ENCODE data around the gene NFYA.
A peak's percentile ranks its signal among the peaks of the same experiment; 100 is the strongest.

The NFYA gene

DNA sequence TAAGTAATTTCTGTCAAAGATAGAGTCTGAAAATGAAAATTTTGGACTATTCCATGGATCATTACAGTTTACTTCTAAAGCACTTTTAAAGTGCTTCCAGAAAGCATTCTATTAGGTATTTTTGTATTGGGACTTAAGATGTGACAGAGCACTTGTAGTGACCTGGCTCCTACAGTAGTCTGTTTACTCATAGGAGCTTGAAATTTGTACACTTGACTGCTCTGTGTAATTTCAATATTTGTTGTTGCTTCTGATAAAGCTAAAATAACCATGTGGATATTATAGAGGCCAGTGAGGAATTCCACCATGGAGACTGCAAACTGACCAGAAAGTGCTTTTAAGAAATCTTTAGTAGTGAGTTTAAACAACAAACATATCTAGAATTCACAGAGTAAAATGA, 10.3 kb downstream of the NFYA start:
- no peak for DNase-seq (ENCODE audit: low read depth)
- H3K4me3 ChIP-seq (ENCODE audit: control insufficient read depth, low read depth, low read length), result no peak overlapping the region
- TF ChIP-seq, protein P1, sequence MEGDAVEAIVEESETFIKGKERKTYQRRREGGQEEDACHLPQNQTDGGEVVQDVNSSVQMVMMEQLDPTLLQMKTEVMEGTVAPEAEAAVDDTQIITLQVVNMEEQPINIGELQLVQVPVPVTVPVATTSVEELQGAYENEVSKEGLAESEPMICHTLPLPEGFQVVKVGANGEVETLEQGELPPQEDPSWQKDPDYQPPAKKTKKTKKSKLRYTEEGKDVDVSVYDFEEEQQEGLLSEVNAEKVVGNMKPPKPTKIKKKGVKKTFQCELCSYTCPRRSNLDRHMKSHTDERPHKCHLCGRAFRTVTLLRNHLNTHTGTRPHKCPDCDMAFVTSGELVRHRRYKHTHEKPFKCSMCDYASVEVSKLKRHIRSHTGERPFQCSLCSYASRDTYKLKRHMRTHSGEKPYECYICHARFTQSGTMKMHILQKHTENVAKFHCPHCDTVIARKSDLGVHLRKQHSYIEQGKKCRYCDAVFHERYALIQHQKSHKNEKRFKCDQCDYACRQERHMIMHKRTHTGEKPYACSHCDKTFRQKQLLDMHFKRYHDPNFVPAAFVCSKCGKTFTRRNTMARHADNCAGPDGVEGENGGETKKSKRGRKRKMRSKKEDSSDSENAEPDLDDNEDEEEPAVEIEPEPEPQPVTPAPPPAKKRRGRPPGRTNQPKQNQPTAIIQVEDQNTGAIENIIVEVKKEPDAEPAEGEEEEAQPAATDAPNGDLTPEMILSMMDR (IDR thresholded peaks at IDR 0.05; ENCODE audit: control insufficient read depth, insufficient read depth, low read depth, low read length, missing control alignments), result no peak

DNA sequence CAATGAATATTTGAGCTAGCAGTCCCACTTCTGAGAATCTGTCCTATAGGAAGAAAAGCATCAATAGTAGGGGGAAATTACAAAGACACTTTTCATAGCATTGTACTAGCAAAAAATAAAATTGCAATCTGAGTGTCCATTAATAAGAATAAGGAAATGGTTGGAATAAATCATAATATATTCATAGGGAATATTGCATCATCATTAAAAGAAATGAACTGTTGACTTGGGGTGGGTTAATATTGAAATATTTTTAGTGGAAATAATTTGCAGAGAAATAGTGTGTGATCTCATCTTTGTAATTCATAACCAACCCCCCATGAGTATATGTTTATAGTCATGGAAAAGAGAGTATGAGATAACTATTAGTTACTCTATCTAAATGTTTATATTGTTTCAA, 12.4 kb downstream of the NFYA start:
- DNase-seq (ENCODE audit: low read depth), result no peak
- no peak overlapping the region for H3K4me3 ChIP-seq (ENCODE audit: control insufficient read depth, low read depth, low read length)
- TF ChIP-seq, protein P1 (IDR thresholded peaks at IDR 0.05; ENCODE audit: control insufficient read depth, insufficient read depth, low read depth, low read length, missing control alignments), result no peak

DNA sequence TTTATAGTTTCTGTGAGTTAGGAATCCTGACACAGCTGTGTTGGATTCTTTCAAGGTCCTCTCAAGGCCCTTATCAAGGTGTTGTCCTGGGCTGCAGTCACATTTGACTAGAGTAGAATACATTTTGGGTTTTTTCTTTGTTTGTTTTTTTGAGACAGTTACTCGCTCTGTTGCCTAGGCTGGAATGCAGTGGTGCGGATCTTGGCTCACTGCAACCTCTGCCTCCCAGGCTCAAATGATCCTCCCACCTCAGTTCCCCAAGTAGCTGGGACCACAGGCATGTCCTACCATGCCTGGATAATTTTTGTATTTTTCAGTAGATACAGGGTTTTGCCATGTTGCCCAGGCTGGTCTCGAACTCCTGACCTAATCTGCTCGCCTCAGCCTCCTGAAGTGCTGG, 15.7 kb downstream of the NFYA start:
- TF ChIP-seq, protein P1 (IDR thresholded peaks at IDR 0.05; ENCODE audit: control insufficient read depth, insufficient read depth, low read depth, low read length, missing control alignments), result no peak
- no peak overlapping the region for H3K4me3 ChIP-seq (ENCODE audit: control insufficient read depth, low read depth, low read length)
- no peak for DNase-seq (ENCODE audit: low read depth)

DNA sequence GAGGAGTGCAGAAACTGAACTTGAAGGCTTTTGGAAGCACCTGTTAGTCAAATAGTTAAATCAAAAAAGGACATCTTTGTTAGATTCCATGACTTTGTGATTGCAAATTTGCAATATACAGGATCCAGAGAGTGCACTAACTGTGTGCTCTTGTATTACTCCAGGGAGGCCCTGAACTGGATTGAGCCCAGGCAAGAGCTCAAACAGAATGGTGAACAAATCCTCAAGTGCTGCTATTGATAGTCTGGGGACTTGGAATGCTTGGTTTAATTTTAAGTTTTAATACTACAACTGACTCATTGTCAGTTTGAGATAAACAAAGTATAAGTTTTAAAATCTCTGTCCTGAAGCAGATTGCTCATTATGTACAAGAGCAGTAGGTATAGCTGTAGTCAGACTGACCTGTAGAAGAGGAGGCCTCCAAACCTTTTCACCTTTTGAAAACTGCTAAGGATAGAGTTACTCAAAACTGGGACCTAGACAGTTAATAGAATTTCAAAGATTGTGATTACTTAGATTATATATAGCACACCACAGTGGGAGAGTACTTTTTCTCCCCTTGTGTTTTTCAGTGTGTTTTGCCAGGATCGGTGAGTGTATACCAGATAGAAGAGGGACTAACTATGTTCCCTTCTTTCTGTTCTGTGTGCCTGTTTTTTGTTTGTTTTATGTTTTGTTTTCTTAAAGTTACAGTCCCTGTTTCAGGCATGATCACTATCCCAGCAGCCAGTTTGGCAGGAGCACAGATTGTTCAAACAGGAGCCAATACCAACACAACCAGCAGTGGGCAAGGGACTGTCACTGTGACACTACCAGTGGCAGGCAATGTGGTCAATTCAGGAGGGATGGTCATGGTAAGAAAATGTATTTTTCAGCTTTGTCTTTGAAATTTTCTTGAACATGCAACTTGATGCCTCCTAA, 18.3 kb downstream of the NFYA start:
- TF ChIP-seq, protein P1 (IDR thresholded peaks at IDR 0.05; ENCODE audit: control insufficient read depth, insufficient read depth, low read depth, low read length, missing control alignments), result no peak
- H3K4me3 ChIP-seq (ENCODE audit: control insufficient read depth, low read depth, low read length), result no peak overlapping the region
- DNase-seq (ENCODE audit: low read depth), result no peak

DNA sequence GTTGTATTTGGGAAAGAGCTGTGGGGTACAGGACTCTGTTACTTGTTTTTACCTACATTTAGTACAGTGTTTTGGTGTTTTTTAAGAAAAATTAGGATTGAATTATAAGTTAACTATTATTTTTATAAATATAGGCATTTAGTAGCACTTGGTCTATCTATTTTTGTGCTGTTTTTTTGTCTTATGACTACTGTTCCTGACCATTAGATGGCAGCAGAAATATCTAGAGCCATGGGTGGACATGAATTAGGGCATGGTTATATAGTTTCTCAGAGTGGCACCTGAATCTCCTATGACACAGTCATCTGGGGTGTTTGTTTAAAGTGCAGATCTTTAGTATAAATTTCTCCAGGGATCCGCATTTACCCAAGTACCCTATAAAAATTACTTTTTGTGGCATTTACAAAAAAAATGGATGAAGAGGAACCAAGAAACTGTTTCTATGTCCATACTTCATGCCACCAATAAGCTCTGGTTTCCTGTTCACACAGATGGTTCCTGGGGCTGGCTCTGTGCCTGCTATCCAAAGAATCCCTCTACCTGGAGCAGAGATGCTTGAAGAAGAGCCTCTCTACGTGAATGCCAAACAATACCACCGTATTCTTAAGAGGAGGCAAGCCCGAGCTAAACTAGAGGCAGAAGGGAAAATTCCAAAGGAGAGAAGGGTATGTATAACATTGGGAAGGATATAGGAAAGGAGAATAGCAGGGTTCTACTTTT, 19.8 kb downstream of the NFYA start:
- no peak overlapping the region for H3K4me3 ChIP-seq (ENCODE audit: control insufficient read depth, low read depth, low read length)
- TF ChIP-seq, protein P1 (IDR thresholded peaks at IDR 0.05; ENCODE audit: control insufficient read depth, insufficient read depth, low read depth, low read length, missing control alignments), result peak; percentile 46
- DNase-seq (ENCODE audit: low read depth), result no peak

DNA sequence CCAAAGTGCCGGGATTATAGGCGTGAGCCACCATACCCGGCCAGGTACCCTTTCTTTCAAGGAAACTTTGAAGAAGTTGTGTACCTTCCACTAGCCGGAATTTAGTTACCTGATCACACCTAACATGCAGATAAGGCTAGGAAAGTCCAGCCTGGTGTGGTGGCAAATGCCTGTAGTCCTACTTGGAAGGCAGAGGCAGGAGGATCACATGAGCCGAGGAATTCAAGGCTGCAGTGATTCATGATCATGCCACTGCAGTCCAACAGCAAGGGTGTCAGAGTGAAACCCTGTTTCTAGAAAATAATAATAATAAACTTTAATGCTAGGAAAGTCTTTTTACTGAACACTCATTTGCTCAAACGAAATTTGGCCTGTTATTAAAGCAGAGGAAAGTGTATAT, 21.0 kb downstream of the NFYA start:
- DNase-seq (ENCODE audit: low read depth), result no peak
- TF ChIP-seq, protein P1 (IDR thresholded peaks at IDR 0.05; ENCODE audit: control insufficient read depth, insufficient read depth, low read depth, low read length, missing control alignments), result no peak
- no peak overlapping the region for H3K4me3 ChIP-seq (ENCODE audit: control insufficient read depth, low read depth, low read length)

Data from AG09309 (cell line).